ENCODE measurements around the gene SCYGR2.

SCYGR2 gene

DNA sequence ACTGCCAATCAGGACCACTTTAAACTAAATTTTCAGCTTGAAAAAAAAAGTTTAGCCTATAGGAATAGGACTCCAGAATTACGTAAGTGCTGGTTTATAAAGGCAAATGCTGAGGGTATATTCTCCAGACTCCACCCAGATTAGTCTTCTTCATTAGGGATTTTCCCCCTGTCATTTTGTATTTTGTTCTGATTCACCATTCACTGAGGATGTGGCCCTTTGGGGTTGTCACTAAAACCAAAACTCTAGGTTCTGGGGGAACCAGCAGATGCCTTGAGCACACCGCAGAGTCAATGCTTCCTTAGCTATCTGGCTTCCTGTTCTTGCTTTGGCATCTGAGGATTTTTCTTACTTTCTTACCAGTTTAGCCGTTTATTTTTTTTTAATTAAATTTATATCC, 29.1 kb downstream of the SCYGR2 start (continued):
- TF ChIP-seq ZNF350 (tag by site-specific recombination; IDR thresholded peaks at IDR 0.05): no peak
- TF ChIP-seq, protein P1, sequence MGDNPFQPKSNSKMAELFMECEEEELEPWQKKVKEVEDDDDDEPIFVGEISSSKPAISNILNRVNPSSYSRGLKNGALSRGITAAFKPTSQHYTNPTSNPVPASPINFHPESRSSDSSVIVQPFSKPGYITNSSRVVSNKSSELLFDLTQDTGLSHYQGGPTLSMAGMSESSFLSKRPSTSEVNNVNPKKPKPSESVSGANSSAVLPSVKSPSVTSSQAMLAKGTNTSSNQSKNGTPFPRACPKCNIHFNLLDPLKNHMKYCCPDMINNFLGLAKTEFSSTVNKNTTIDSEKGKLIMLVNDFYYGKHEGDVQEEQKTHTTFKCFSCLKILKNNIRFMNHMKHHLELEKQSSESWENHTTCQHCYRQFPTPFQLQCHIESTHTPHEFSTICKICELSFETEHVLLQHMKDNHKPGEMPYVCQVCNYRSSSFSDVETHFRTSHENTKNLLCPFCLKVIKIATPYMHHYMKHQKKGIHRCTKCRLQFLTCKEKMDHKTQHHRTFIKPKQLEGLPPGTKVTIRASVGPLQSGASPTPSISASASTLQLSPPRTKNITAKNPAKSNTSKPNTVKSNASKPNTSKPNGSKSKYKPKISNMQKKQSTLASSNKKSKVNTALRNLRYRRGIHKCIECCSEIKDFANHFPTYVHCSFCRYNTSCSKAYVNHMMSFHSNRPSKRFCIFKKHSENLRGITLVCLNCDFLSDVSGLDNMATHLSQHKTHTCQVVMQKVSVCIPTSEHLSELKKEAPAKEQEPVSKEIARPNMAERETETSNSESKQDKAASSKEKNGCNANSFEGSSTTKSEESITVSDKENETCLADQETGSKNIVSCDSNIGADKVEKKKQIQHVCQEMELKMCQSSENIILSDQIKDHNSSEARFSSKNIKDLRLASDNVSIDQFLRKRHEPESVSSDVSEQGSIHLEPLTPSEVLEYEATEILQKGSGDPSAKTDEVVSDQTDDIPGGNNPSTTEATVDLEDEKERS (tag by site-specific recombination; IDR thresholded peaks at IDR 0.05): no peak

DNA sequence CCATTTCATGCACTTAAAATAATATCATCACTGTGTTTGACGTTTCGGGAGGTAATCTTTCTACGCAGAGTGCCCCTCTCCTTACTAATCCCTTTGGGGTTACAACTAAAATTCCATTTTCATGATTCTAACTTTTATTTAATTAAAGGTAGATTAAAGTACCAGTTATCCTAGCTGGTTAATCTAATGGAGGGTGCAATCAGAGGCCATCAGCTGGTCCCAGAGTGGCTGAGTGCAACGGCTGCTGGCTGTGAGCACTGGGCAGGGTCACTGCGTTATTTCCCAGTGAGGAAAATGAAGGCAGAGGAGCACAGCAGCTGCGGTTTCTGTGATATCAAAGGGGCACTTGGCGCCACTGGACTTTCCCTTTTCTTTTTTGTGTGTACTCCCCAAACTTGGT, 30.7 kb downstream of the SCYGR2 start:
- TF ChIP-seq ZNF121 (tag by site-specific recombination; IDR thresholded peaks at IDR 0.05): no peak
- TF ChIP-seq, protein P2, sequence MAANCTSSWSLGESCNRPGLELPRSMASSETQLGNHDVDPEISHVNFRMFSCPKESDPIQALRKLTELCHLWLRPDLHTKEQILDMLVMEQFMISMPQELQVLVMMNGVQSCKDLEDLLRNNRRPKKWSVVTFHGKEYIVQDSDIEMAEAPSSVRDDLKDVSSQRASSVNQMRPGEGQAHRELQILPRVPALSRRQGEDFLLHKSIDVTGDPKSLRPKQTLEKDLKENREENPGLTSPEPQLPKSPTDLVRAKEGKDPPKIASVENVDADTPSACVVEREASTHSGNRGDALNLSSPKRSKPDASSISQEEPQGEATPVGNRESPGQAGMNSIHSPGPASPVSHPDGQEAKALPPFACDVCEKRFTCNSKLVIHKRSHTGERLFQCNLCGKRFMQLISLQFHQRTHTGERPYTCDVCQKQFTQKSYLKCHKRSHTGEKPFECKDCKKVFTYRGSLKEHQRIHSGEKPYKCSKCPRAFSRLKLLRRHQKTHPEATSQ (tag by site-specific recombination; IDR thresholded peaks at IDR 0.05): no peak
- TF ChIP-seq REST (tag by site-specific recombination; IDR thresholded peaks at IDR 0.05): no peak
- TF ChIP-seq TCF7L2 (IDR thresholded peaks at IDR 0.05; ENCODE audit: borderline replicate concordance, low read depth, low read length): no peak
- no peak for TF ChIP-seq ZFHX2 (tag by site-specific recombination; conservative IDR thresholded peaks at IDR 0.05)
- TF ChIP-seq YY1 (tag by site-specific recombination; IDR thresholded peaks at IDR 0.05): no peak
- no peak for TF ChIP-seq ZNF830 (tag by site-specific recombination; IDR thresholded peaks at IDR 0.05; ENCODE audit: low read depth)
- TF ChIP-seq ZNF529 (tag by site-specific recombination; IDR thresholded peaks at IDR 0.05; ENCODE audit: insufficient replicate concordance): no peak
- no peak overlapping the region for H3K4me3 ChIP-seq (ENCODE audit: low read depth, low read length)
- POLR2A ChIA-PET: no interaction called here
- no peaks in the 10 kb centered on the region for H3K4me1 ChIP-seq (ENCODE audit: control insufficient read depth, insufficient read depth, low read length)
- no peaks in the 10 kb centered on the region for H3K9me3 ChIP-seq (ENCODE audit: control insufficient read depth, insufficient read depth, low read depth, low read length)
- H3K27ac ChIP-seq (ENCODE audit: extremely low read depth, low read depth, low read length): no peak overlapping the region
- no peaks in the 10 kb centered on the region for H3K36me3 ChIP-seq (ENCODE audit: control insufficient read depth in 2 of 2, insufficient read depth in 1 of 2, low read length in 2 of 2)
- CTCF ChIA-PET: interaction anchor here (0.6 kb wide), 1 partner anchor 310 kb away, joined by 3 read pairs; no protein-coding TSS in a partner anchor

- H3K4me3 ChIP-seq (ENCODE audit: low read depth, low read length): no peak overlapping the region
- ChIA-PET POLR2A (no interaction called here), CTCF (no interaction called here)
- TF ChIP-seq ZNF544 (tag by site-specific recombination; IDR thresholded peaks at IDR 0.05) (no peak), BCL6B (tag by site-specific recombination; IDR thresholded peaks at IDR 0.05) (no peak), ZNF776 (tag by site-specific recombination; IDR thresholded peaks at IDR 0.05; ENCODE audit: borderline replicate concordance) (no peak), ZIC2 (tag by site-specific recombination; IDR thresholded peaks at IDR 0.05) (no peak)
- H3K36me3 ChIP-seq (ENCODE audit: control insufficient read depth in 2 of 2, insufficient read depth in 1 of 2, low read length in 2 of 2): no peaks in the 10 kb centered on the region
- no peaks in the 10 kb centered on the region for H3K9me3 ChIP-seq (ENCODE audit: control insufficient read depth, insufficient read depth, low read depth, low read length)
- no peaks in the 10 kb centered on the region for H3K4me1 ChIP-seq (ENCODE audit: control insufficient read depth, insufficient read depth, low read length)
- H3K27ac ChIP-seq (ENCODE audit: extremely low read depth, low read depth, low read length): no peak overlapping the region
Observed at GRCh38 chr2:227630322-227630721, 31.6 kb downstream of the SCYGR2 start.

All from HEK293 (cell line).